WI38 (cell line): ENCODE data around the gene KCNK10.

Source experiments
- H3K4me3 ChIP-seq: 2 replicates; pipeline ENCODE4 v1.5.1; 2011; ENCODE audit warnings: low read depth, mild to moderate bottlenecking, control low read depth, low read length
- TF ChIP-seq, protein P1 (sequence below): IDR thresholded peaks from 2 replicates; pipeline ENCODE4 v1.5.1; 2012; ENCODE audit warnings: low read depth, mild to moderate bottlenecking, control low read depth, low read length

The KCNK10 gene

DNA sequence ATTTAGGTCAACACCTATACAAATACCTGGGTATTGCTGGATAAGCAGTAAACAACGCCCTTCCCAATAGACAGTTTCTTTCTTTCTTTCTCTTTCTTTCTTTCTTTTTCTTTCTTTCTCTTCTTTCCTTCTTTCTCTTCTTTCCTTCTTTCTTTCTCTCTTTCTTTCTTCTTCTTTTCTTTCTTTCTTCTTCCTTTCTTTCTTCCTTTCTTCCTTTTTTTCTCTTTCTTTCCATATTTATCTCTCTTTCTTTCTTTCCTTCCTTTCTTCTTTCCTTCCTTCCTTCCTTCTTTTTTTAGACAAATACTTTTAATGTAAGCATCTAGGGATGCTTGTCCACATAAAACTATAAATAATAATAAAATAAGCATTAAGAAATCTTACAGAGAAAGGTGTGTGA, 123.2 kb downstream of the KCNK10 start:
- TF ChIP-seq, protein P1, sequence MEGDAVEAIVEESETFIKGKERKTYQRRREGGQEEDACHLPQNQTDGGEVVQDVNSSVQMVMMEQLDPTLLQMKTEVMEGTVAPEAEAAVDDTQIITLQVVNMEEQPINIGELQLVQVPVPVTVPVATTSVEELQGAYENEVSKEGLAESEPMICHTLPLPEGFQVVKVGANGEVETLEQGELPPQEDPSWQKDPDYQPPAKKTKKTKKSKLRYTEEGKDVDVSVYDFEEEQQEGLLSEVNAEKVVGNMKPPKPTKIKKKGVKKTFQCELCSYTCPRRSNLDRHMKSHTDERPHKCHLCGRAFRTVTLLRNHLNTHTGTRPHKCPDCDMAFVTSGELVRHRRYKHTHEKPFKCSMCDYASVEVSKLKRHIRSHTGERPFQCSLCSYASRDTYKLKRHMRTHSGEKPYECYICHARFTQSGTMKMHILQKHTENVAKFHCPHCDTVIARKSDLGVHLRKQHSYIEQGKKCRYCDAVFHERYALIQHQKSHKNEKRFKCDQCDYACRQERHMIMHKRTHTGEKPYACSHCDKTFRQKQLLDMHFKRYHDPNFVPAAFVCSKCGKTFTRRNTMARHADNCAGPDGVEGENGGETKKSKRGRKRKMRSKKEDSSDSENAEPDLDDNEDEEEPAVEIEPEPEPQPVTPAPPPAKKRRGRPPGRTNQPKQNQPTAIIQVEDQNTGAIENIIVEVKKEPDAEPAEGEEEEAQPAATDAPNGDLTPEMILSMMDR: no peak
- H3K4me3 ChIP-seq: no peak overlapping the region

GRCh38 chr14:88198446-88198845, 124.6 kb downstream of the KCNK10 start:
- TF ChIP-seq, protein P1: no peak
- no peak overlapping the region for H3K4me3 ChIP-seq

DNA sequence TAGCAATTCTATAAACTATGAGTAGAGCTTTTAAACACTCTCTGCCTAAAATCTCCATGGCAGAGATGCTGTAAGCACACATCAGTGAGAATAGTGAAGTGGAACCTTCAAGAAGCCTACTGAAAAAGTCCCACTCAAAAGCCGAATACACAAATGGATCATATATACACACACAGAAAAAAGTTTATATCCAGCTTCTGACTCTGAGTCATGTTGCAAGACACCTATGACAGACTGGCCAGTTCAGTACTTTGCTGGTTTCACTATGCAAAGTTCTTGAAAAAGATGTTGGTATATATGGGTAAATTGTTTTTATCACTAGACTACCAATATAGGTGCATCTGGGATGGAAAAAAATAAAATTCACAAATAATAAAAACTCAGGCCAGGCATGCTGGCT, 126.1 kb downstream of the KCNK10 start:
- no peak overlapping the region for H3K4me3 ChIP-seq
- TF ChIP-seq, protein P1: no peak

DNA sequence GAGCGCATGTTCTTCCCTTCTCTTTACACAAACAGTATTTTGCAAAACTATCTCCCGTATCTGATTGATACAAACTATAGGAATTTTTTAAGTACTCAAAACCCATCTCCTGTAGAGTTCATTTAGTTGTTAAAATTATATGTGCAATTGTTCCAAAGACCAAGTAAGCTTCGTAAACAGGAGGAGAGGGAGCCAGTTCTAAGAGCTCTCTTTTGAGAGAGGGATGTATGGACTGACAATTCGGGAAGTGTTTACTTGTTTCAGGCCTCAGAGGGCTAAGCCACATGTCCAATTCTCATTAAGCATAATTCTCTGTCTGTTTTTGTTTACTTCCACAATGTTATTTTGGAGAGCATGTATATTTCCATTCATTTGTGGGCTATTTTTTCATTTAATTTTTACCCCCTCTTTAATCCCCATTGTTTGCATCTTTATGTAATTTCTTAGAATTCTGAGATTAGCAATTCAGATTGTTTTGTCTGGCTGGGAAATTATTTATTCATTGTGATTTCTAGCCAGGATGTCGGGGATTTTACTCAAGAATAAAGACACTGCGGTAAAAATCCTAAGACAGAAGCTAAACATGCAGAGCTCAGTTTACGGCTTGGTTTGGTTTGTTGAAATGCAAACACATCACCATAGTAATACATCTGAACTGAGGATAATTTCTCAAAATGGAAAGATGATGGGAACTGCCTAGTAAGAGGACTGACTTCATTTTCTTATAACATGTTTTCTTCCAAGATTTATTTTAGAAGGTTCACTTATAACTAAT, 126.8 kb downstream of the KCNK10 start:
- TF ChIP-seq, protein P1: no peak

DNA sequence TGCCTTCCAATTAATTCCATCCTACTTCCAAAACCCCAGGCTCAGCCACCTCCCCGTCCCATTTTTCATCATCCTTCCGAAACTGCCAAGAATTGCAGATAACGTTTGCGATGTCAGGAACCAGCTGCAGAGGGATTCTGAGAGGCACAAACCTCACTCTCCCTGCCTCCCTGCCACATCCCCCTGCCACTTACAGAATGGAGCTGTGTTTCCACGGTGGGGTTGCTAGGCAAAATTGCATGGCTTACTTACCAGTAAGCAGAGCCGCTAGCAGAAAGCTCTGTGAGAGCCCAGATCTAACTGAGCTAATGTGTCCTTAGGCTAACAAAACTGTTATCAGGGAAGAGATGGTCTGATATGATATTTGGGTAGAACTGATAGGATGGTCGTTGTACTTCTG, 127.4 kb downstream of the KCNK10 start:
- TF ChIP-seq, protein P1: no peak

More for the DNA sequence above, 126.8 kb downstream of the KCNK10 start:
- H3K4me3 ChIP-seq: no peak overlapping the region

DNA sequence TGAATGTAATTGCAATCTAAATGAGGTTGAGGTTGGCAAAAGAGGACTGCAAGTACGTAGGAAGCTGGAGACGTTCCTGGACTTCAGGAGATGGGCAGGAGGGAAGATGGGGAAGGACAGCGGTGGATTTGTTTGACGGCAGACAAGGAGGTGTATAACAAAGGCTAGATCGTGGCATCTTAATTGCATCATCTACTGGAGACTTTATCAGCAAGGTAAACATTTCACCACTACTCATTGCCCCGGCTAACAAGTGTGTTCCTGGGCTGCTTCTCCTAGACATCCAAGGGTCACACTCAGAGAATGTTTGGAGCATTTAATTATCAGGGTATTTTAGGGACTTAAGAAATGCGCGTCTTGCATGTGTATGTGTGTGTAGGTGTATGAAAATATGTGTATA, 128.5 kb downstream of the KCNK10 start:
- no peak overlapping the region for H3K4me3 ChIP-seq
- TF ChIP-seq, protein P1: no peak

More for the DNA sequence above, 127.4 kb downstream of the KCNK10 start:
- H3K4me3 ChIP-seq: no peak overlapping the region

DNA sequence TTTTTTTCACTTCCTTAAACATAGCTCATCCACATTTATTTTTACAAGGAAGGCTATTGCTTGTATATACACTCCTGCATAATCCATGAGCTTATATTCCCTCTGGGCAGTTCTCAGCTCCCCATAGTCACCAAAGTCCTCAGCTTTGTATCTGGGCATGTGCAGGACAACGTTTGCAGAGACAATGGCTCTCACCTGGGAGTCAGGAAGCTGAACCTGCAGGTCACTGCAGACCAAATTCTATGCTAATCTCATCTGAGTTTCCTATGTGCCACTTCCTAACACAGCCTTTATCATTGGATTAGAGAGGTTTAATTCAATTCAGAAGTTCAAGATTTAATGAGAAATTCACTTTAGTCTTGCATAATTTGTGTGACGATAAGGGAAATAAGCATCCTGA, 131.5 kb downstream of the KCNK10 start:
- no peak overlapping the region for H3K4me3 ChIP-seq
- TF ChIP-seq, protein P1: no peak
